GM18508 (cell line): ENCODE results near the gene COA5.

Source experiments
- ATAC-seq: cut with Tn5 transposase; IDR thresholded peaks from one replicate; pipeline ENCODE4 v1.9.1; 2021; ENCODE audit warnings: moderate number of reproducible peaks; ENCODE audit not compliant: insufficient read depth, unreplicated experiment

Gene COA5

GRCh38 chr2:98573426-98573825 is 34.9 kb downstream of the COA5 start:
- no peak for ATAC-seq

GRCh38 chr2:98572676-98573075 is 35.6 kb downstream of the COA5 start:
- ATAC-seq: no peak

GRCh38 chr2:98572211-98572610 is 36.1 kb downstream of the COA5 start:
- ATAC-seq: no peak

- no peak for ATAC-seq
Observed at GRCh38 chr2:98571796-98572195, 36.5 kb downstream of the COA5 start.

GRCh38 chr2:98571121-98571701 is 37.1 kb downstream of the COA5 start:
- ATAC-seq: no peak

GRCh38 chr2:98570356-98570755 is 38.0 kb downstream of the COA5 start:
- no peak for ATAC-seq

- ATAC-seq: no peak
Observed at GRCh38 chr2:98569915-98570314, 38.4 kb downstream of the COA5 start.

- no peak for ATAC-seq
Observed at GRCh38 chr2:98569197-98569793, 39.0 kb downstream of the COA5 start.

GRCh38 chr2:98568161-98568956 is 40.0 kb downstream of the COA5 start:
- ATAC-seq: no peak

- no peak for ATAC-seq
Observed at GRCh38 chr2:98565941-98566340, 42.4 kb downstream of the COA5 start.

GRCh38 chr2:98565286-98565860 is 42.9 kb downstream of the COA5 start:
- no peak for ATAC-seq

- no peak for ATAC-seq
Observed at GRCh38 chr2:98564541-98565132, 43.7 kb downstream of the COA5 start.

GRCh38 chr2:98563394-98563793 is 44.9 kb downstream of the COA5 start:
- ATAC-seq: no peak

- ATAC-seq: no peak
Observed at GRCh38 chr2:98561902-98562695, 46.2 kb downstream of the COA5 start.

GRCh38 chr2:98561018-98561417 is 47.3 kb downstream of the COA5 start:
- no peak for ATAC-seq

- no peak for ATAC-seq
Observed at GRCh38 chr2:98560256-98560771, 48.0 kb downstream of the COA5 start.

GRCh38 chr2:98559581-98559980 is 48.7 kb downstream of the COA5 start:
- no peak for ATAC-seq

- no peak for ATAC-seq
Observed at GRCh38 chr2:98558852-98559530, 49.3 kb downstream of the COA5 start.

- no peak for ATAC-seq
Observed at GRCh38 chr2:98556344-98557033, 51.8 kb downstream of the COA5 start.
